Measurements from ENCODE around the gene TTLL1. TPM values are rescaled to one million over a fixed set of nuclear protein-coding genes. Genes with fewer than 3 reads are reported as not detected.
"Not testable (repeated sequence)": the region's sequence is repeated elsewhere in the genome, so short reads cannot be mapped to it uniquely, and the experiment has no call there.

Gene TTLL1
- total RNA-seq, 1 experiment from 2014 or later = 15.8 TPM

DNA sequence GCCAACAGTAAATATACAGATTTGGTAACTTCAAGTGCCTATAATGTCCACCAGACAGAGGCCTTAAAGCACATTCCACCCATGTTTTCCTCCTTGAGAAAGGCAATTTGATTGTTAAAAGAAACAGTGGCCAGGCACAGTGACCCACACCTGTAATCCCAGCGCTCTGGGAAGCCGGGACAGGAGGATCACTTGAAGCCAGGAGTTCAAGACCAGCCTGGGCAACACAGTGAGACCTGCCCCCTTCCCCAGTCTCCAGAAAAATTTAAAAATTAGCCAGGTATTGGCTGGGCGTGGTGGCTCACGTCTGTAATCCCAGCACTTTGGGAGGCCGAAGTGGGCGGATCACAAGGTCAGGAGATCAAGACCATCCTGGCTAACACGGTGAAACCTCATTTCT is 93.5 kb downstream of the TTLL1 start:
- not testable (repeated sequence) for H3K27me3 ChIP-seq (replicated peaks); DNase-seq (ENCODE audit: low read depth in 1 of 2, low spot score in 2 of 2); H3K4me3 ChIP-seq; H3K36me3 ChIP-seq; H3K9me3 ChIP-seq (replicated peaks)
- Histone ChIP-seq H3K27ac (peak overlapping the region; percentile 51), H3K4me1 (replicated peaks) (peaks cover 94% of the 10 kb centered on the region)

DNA sequence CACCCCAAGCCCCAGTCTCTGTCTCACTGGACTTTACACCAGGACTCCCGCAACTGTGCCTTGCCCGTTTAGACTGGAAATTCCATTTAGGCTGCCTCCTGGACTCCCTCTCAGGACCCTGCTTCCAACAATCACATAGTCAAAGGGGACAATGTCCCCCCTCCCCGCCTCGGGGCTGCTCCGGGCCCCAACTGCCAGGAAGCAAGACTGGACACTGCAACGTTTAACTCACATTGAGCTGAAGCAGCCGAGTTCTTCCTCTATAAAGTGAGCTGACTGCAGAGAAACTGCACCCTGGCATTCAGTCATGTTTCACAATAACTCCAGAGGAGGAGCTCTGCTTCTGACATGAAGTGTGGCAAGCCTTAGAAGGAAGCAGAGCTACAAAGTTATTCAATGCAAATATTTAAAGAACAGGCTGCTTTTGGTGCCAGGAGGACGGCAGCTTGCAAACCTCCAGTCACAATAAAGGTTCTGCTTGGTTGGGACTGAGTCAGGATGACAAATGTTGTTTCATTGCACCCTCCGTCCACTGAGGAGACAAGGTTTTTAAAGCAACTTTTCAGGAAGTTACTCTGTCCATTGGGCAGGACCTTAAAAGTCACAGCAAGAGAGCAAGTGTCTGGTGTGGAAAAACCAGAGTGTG is 94.2 kb downstream of the TTLL1 start:
- H3K9me3 ChIP-seq (replicated peaks) = no peaks in the 10 kb centered on the region
- H3K36me3 ChIP-seq = peaks cover 8% of the 10 kb centered on the region
- H3K4me1 ChIP-seq (replicated peaks) = peaks cover 94% of the 10 kb centered on the region
- peak overlapping the region; percentile 4; the same call in 1 of the 2 replicates for H3K4me3 ChIP-seq
- peak overlapping the region; percentile 51 for H3K27ac ChIP-seq
- DNase-seq (ENCODE audit: low read depth in 1 of 2, low spot score in 2 of 2) = peak; percentile 85 to 87
- no peaks in the 10 kb centered on the region for H3K27me3 ChIP-seq (replicated peaks)

DNA sequence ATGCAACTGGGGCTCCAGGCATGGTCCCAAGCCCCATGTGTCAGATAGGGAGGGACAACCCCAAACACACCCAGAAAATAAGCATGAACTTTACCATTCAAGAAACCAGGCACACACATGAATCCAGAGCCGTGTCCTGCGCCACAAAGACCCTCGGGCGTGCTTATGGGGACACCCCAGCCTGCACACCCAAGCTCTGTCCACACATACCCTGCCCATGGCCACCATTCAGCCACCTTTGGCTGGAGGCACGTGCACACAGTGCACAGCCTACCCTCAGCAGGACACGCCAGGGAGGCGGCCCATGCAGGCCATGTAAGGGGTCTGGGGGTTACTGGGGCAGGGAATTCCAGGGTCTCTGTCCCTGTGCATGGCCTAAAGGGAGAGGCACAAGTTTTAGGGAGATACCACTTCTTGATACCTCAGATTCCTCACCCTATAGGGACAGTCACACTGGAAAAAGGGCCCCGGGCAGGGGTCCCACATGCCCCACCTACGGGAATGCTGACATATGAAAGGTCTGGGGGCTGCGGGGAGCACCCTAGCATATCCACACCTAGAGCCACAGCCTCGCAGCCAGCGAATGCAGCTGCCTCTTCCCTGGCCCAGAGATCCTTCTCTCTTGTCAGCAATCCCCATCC is 94.8 kb downstream of the TTLL1 start:
- Histone ChIP-seq H3K4me3 (peak overlapping the region; percentile 4; the same call in 1 of the 2 replicates), H3K36me3 (peaks cover 8% of the 10 kb centered on the region), H3K4me1 (replicated peaks) (peaks cover 92% of the 10 kb centered on the region), H3K9me3 (replicated peaks) (no peaks in the 10 kb centered on the region), H3K27ac (peak overlapping the region; percentile 41), H3K27me3 (replicated peaks) (no peaks in the 10 kb centered on the region)
- DNase-seq (ENCODE audit: low read depth in 1 of 2, low spot score in 2 of 2) = no peak

DNA sequence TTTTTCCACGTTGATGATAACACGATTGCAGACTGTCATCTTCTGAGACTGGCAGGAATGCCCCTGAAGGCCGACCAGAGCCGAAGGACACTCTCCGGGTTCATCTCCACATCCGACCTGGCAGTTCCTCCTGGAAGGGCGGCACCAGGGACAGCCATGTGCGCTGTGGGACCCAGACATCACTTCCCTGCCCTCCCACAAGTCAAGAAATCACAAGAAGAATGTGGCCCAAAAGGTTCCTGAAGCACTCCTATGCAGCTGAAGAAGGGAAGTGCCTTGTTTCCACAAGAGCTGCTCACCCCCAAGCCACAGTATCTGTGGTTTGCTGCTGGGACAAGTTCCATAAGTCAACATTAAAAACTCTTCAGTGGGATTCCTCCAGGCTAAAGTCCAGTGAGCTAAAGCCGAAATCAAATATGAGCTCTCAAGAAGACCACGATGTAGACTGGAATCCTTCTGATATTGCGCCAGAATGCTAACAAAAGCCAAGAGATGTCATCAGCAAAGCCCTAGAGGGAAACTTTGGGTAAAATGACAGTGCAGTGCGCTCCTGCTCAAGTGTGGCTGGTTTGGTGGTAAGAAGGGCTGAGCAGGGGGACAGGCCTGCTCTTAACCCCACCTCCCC is 95.4 kb downstream of the TTLL1 start:
- peaks cover 8% of the 10 kb centered on the region for H3K36me3 ChIP-seq
- H3K4me1 ChIP-seq (replicated peaks) = peaks cover 90% of the 10 kb centered on the region
- H3K9me3 ChIP-seq (replicated peaks) = no peaks in the 10 kb centered on the region
- peak in 1 of 2 experiments; percentile 52 for DNase-seq (ENCODE audit: low read depth in 1 of 2, low spot score in 2 of 2)
- peak overlapping the region; percentile 41 for H3K27ac ChIP-seq
- no peaks in the 10 kb centered on the region for H3K27me3 ChIP-seq (replicated peaks)
- H3K4me3 ChIP-seq = no peak overlapping the region

DNA sequence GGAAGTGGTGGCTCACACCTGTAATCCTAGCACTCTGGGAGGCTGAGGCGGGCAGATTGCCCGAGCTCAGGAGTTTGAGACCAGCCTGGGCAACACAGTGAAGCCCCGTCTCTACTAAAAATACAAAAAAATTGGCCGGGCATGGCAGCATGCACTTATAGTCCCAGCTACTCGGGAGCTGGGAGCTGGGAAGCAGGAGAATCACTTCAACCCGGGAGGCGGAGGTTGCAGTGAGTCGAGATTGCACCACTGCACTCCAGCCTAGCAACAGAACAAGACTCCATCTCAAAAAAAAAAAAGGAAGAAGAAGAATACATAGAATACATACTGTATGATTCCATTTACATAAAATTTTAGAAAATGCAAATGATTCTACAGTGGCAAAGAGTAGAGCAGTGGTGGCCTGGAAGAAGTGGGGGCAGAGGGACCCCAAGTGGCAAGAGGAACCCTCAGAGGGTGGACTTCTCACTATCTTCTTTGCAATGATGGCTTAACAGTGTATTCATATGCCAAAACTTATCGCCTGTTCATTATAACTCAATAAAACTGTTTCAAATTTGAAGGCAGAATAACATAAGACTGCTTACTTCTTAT is 96.2 kb downstream of the TTLL1 start:
- DNase-seq (ENCODE audit: low read depth in 1 of 2, low spot score in 2 of 2) = no peak
- H3K36me3 ChIP-seq = peaks cover 14% of the 10 kb centered on the region
- no peak overlapping the region for H3K27ac ChIP-seq
- no peaks in the 10 kb centered on the region for H3K27me3 ChIP-seq (replicated peaks)
- H3K4me3 ChIP-seq = no peak overlapping the region
- H3K9me3 ChIP-seq (replicated peaks) = no peaks in the 10 kb centered on the region
- peaks cover 90% of the 10 kb centered on the region for H3K4me1 ChIP-seq (replicated peaks)

DNA sequence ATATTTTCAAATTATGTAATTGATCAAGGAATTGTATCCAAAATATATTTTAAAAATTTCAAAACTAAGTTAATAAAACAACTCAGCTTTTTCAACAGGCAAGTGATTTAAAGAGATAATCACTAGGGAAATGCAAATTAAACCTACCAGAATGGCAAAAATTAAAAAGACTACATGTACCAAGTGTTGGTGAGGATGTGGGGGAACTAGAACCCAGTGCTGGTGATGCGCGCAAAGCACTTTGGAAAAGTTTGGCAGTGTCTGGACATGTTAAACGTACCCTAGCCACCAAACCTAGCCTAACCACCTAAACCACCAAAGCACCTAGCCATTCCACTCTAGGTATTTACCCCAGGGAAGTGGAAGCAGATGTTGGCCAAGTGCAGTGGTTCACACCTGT is 97.1 kb downstream of the TTLL1 start:
- Histone ChIP-seq H3K27me3 (replicated peaks) (no peaks in the 10 kb centered on the region), H3K36me3 (peaks cover 15% of the 10 kb centered on the region), H3K27ac (peak overlapping the region; percentile 44; the same call in 1 of the 2 replicates), H3K4me3 (no peak overlapping the region), H3K9me3 (replicated peaks) (no peaks in the 10 kb centered on the region), H3K4me1 (replicated peaks) (peaks cover 88% of the 10 kb centered on the region)
- DNase-seq (ENCODE audit: low read depth in 1 of 2, low spot score in 2 of 2) = no peak

DNA sequence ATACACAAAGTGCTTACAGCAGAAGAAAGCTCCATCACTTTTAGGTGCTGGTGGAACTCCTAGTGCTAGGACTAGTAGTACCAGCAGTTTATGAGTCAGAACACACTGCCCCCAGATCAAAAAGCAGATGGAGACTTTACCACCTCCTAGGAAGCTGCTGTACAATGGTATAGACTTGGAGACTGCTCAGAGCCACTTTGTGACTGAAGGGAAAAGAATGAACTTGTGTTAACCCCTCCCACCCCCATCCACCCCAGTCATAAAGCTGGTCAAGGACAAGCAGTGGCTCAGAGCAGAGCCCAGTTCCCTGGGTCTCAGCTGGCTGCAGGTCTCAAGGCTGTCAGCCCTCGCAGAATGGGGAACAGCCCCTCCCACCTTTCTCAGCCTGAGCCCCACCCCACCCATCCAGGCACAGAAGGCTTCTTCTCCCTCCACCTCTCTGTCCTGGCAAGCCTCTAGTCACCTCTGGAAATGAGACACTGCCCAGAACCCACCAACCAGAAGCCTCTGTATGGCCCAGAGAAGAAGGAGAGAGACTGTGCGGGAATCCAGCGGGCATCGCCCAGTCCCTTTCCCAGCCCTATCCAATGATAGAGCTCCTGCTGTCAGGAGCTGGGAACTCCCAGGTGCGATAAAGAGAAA is 98.1 kb downstream of the TTLL1 start:
- peak; percentile 90 to 91 for DNase-seq (ENCODE audit: low read depth in 1 of 2, low spot score in 2 of 2)

DNA sequence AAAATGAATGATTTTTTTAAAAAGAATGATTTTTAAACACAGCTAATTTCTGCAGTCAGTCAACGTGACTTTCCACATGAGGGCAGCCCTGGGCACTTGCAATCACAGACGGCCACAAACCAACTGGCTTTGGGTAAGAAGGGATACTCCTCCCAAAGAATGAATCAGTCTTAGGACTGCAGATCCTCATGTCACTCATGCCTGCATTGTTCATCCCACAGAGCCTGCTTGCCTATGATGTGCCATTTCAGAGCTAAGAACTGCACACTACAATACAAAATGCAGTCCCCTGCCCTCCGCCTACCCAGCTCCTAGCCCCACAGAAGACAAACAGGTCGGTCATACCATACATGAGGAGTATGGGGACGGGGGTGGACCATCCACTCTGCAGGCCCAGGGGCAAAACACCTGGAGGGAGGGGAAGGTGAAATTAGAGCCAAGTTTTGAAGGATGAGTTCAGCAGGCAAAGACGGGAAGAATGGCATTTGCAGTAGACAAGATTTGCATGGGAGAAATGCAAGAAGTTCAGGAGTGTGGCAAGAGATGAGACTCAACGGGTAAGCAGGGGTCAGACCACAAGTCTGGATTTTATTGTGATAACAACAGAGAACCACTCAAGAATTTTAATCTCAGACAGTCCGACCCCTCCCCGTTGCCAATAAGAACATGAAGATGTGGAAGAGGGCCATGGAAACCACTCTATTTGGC is 98.9 kb downstream of the TTLL1 start:
- Histone ChIP-seq H3K9me3 (replicated peaks) (no peaks in the 10 kb centered on the region), H3K4me1 (replicated peaks) (peaks cover 70% of the 10 kb centered on the region), H3K4me3 (no peak overlapping the region), H3K36me3 (peaks cover 16% of the 10 kb centered on the region), H3K27ac (peak overlapping the region; percentile 45), H3K27me3 (replicated peaks) (no peaks in the 10 kb centered on the region)
- DNase-seq (ENCODE audit: low read depth in 1 of 2, low spot score in 2 of 2) = peak; percentile 70 to 86

More for the DNA sequence above, 98.1 kb downstream of the TTLL1 start:
- Histone ChIP-seq H3K4me1 (replicated peaks) (peaks cover 78% of the 10 kb centered on the region), H3K27me3 (replicated peaks) (no peaks in the 10 kb centered on the region), H3K36me3 (peaks cover 15% of the 10 kb centered on the region), H3K4me3 (no peak overlapping the region), H3K27ac (peak overlapping the region; percentile 45), H3K9me3 (replicated peaks) (no peaks in the 10 kb centered on the region)

Other genes with a start within 250 kb of the TTLL1 start
- gene ARFGAP3, start 232.1 kb downstream of the TTLL1 start, total RNA-seq (2014; rRNA removed; shearing (Covaris generic)) = 67.9 and 71.3 TPM in 2 replicates
- gene PACSIN2, start 74.2 kb downstream of the TTLL1 start, total RNA-seq (2014; rRNA removed; shearing (Covaris generic)) = 98.3 and 100 TPM in 2 replicates
- gene BIK, start 21.4 kb upstream of the TTLL1 start, total RNA-seq (2014; rRNA removed; shearing (Covaris generic)) = 1.4 and 2.2 TPM in 2 replicates
- 13.5 and 14.7 TPM in 2 replicates for gene MCAT, start 54.0 kb upstream of the TTLL1 start, total RNA-seq (2014; rRNA removed; shearing (Covaris generic))
- 378 and 396 TPM in 2 replicates for gene TSPO, start 62.2 kb upstream of the TTLL1 start, total RNA-seq (2014; rRNA removed; shearing (Covaris generic))
- gene TTLL12, start 97.7 kb upstream of the TTLL1 start, total RNA-seq (2014; rRNA removed; shearing (Covaris generic)) = 35.6 and 50.4 TPM in 2 replicates